ENCODE results near the gene SLC9A9. TPM values are rescaled to one million over a fixed set of nuclear protein-coding genes. Genes with fewer than 3 reads are reported as not detected.

The SLC9A9 gene
- total and polyA plus RNA-seq, 2 of the 8 experiments (the other 6 are each of a cell fraction or from before 2014, with no cell fraction given), result 0.48 to 1.1 TPM

- Histone ChIP-seq H2AFZ (ENCODE audit: low read length) (no peak overlapping the region), H4K5ac (ENCODE audit: insufficient read length, low read depth, low read length) (no peak overlapping the region), H3K79me1 (ENCODE audit: low read depth, low read length) (no peaks in the 10 kb centered on the region), H2BK12ac (ENCODE audit: low read depth, low read length) (no peak overlapping the region), H4K91ac (replicated peaks; ENCODE audit: insufficient read length, low read length) (no peak overlapping the region), H3K27me3 (replicated peaks in 1 of 4; ENCODE audit: control insufficient read depth in 3 of 4, extremely low read depth in 1 of 4, insufficient read depth in 3 of 4, low read length in 3 of 4) (no peaks in the 10 kb centered on the region), H3K4me1 (replicated peaks in 1 of 4; ENCODE audit: control insufficient read depth in 3 of 4, insufficient read depth in 4 of 4, low read length in 3 of 4) (no peaks in the 10 kb centered on the region; a peak in 1 of 7 replicates), H2BK15ac (ENCODE audit: low read length) (no peak overlapping the region), H3K18ac (ENCODE audit: extremely low read depth, low read length) (no peak overlapping the region), H2AK5ac (ENCODE audit: low read depth, low read length) (no peak overlapping the region), H3K27ac (ENCODE audit: low read depth, low read length) (no peak overlapping the region), H3K9ac (replicated peaks in 1 of 4; ENCODE audit: extremely low read depth in 1 of 4, low read depth in 3 of 4, low read length in 3 of 4) (no peak overlapping the region), H3K4me2 (ENCODE audit: insufficient read depth in 1 of 2, low read depth in 2 of 2, low read length in 2 of 2) (no peak overlapping the region), H3K56ac (replicated peaks; ENCODE audit: insufficient read length, low read depth, low read length) (no peak overlapping the region), H3K23me2 (ENCODE audit: low read depth, low read length) (no peaks in the 10 kb centered on the region), H3K36me3 (ENCODE audit: control insufficient read depth in 2 of 4, insufficient read depth in 4 of 4, low read length in 3 of 4) (no peaks in the 10 kb centered on the region), H4K8ac (ENCODE audit: extremely low read depth, insufficient read depth, low read length) (no peak overlapping the region), H3K23ac (ENCODE audit: insufficient read length) (no peak overlapping the region), H2BK5ac (ENCODE audit: low read depth, low read length) (no peak overlapping the region), H3K9me3 (ENCODE audit: insufficient read depth in 2 of 2, low read depth in 1 of 2, low read length in 1 of 2) (no peaks in the 10 kb centered on the region), H2BK120ac (replicated peaks; ENCODE audit: low read depth, low read length) (no peak overlapping the region), H3K4ac (replicated peaks; ENCODE audit: insufficient read length, low read depth, low read length) (no peak overlapping the region), H3K4me3 (ENCODE audit: extremely low read depth in 1 of 4, insufficient read depth in 2 of 4, low read depth in 3 of 4, low read length in 4 of 4) (no peak overlapping the region), H3K14ac (ENCODE audit: insufficient read length) (no peak overlapping the region), H4K20me1 (replicated peaks in 1 of 2; ENCODE audit: control insufficient read depth in 1 of 2, insufficient read depth in 2 of 2, low read length in 2 of 2) (no peaks in the 10 kb centered on the region), H3K79me2 (ENCODE audit: control insufficient read depth in 1 of 2, insufficient read depth in 2 of 2, low read length in 2 of 2) (no peaks in the 10 kb centered on the region), H2BK20ac (ENCODE audit: low read length) (no peak overlapping the region)
- CTCF ChIA-PET (ENCODE audit: partially characterized antibody), result interaction anchor here (0.8 to 1.3 kb wide), 6 partner anchors 20 to 550 kb away, joined by 3 to 5 read pairs (median 3); no protein-coding TSS in a partner anchor
- FAIRE-seq (no peak), DNase-seq (ENCODE audit: low read depth in 1 of 2, low spot score in 2 of 2) (no peak)
- 86% methylated on average over 1 of the region's 1 CpG; no CpG with 5 or more reads in 1 of the 2 experiments for WGBS, 2 experiments (ENCODE audit: extremely low coverage in 1 of 2, insufficient coverage in 1 of 2, insufficient read length in 1 of 2, insufficient replicate concordance in 2 of 2, low coverage in 1 of 2, low lambda C conversion rate in 2 of 2, missing lambda C conversion rate in 1 of 2)
- POLR2A ChIA-PET (ENCODE audit: partially characterized antibody), result no interaction called here
- TF ChIP-seq CTCF (IDR thresholded peaks at IDR 0.05; ENCODE audit: control extremely low read depth in 1 of 3, insufficient read depth in 1 of 3, low read depth in 1 of 3, low read length in 3 of 3), result no peak
- no peak for TF ChIP-seq JUND (IDR thresholded peaks at IDR 0.05; ENCODE audit: low read length)
- TF ChIP-seq ZNF274 (IDR thresholded peaks at IDR 0.05; ENCODE audit: borderline replicate concordance, extremely low read depth, low read length), result no peak
- TF ChIP-seq HDAC6 (IDR thresholded peaks at IDR 0.05; ENCODE audit: low read depth, low read length), result no peak
- no peak for TF ChIP-seq RXRA (IDR thresholded peaks at IDR 0.05; ENCODE audit: insufficient read depth, low read depth, low read length)
- TF ChIP-seq SAP30 (IDR thresholded peaks at IDR 0.05; ENCODE audit: insufficient read depth, insufficient replicate concordance, low read length), result no peak
- no peak for TF ChIP-seq SIN3A (conservative IDR thresholded peaks at IDR 0.05 in 1 of 2, IDR thresholded peaks at IDR 0.05 in 1 of 2; ENCODE audit: low read depth in 1 of 2, low read length in 2 of 2)
- no peak for TF ChIP-seq BACH1 (IDR thresholded peaks at IDR 0.05; ENCODE audit: low read length)
- no peak for TF ChIP-seq MAFK (IDR thresholded peaks at IDR 0.05; ENCODE audit: low read depth, low read length)
- no peak for TF ChIP-seq CBX5 (IDR thresholded peaks at IDR 0.05; ENCODE audit: low read depth, low read length)
- TF ChIP-seq RBBP5 (IDR thresholded peaks at IDR 0.05; ENCODE audit: borderline replicate concordance, low read depth, low read length), result no peak
- no peak for TF ChIP-seq RFX5 (IDR thresholded peaks at IDR 0.05; ENCODE audit: borderline replicate concordance, low read depth, low read length)
These were observed 176.6 kb downstream of the SLC9A9 start for GRCh38 chr3:143671626-143672025.
